ENCODE measurements around the gene C19orf73.
A peak's percentile ranks its signal among the peaks of the same experiment; 100 is the strongest.

C19orf73 gene, protein sequence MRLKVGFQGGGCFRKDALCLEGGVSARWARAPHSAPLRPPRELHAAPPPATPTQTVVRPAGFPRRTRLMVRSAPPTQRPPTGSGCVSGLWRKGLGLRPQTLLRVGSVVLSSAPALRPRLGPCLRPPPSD

GRCh38 chr19:49118565-49119410 is at the start of gene C19orf73:
Gene C19orf73 (minus strand): TSS chr19:49119143. CDS start chr19:49119022, 121 bp downstream.
- DNase-seq, result peak; percentile 98

GRCh38 chr19:49168421-49168820 is 49.5 kb upstream of the C19orf73 start:
- DNase-seq, result no peak

- no peak for DNase-seq
These were observed 49.0 kb upstream of the C19orf73 start for GRCh38 chr19:49167857-49168409.

DNA sequence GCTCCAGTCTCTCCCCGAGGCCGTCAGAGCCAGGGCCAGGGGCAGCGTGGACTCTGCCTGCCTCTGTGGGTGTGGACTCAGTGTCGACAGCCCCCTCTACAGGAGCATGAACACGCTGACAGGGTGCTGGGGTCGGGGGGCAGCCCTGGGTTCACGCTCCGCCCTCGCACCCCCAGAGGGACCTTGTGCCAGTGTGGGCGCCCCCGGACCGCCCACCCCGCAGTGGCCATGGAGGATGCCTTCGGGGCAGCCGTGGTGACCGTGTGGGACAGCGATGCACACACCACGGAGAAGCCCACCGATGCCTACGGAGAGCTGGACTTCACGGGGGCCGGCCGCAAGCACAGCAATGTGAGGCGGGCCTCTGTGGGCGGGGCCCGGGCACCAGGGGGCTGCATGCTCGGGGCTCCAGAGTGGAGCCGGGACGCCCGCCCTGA is 46.9 kb upstream of the C19orf73 start:
- no peak for DNase-seq

- no peak for DNase-seq
These were observed 46.3 kb upstream of the C19orf73 start for GRCh38 chr19:49165111-49165750.

DNA sequence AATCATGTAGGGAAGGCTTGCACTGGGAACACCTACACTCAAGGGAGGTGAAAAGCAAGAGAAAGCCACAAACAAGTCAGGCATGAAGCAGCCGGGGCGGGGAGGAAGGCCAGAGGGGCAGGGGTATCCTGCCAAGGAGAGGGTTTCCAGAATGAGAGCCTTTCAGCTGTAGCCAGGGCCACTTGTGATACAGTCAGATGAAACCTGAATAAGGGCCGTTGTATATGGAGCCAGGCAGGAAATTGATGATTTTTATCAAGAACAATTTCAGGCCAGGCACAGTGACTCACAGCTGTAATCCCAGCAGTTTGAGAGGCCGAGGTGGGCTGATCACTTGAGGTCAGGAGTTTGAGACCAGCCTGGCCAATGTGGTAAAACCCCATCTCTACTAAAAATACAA is 43.0 kb upstream of the C19orf73 start:
- no peak for DNase-seq

DNA sequence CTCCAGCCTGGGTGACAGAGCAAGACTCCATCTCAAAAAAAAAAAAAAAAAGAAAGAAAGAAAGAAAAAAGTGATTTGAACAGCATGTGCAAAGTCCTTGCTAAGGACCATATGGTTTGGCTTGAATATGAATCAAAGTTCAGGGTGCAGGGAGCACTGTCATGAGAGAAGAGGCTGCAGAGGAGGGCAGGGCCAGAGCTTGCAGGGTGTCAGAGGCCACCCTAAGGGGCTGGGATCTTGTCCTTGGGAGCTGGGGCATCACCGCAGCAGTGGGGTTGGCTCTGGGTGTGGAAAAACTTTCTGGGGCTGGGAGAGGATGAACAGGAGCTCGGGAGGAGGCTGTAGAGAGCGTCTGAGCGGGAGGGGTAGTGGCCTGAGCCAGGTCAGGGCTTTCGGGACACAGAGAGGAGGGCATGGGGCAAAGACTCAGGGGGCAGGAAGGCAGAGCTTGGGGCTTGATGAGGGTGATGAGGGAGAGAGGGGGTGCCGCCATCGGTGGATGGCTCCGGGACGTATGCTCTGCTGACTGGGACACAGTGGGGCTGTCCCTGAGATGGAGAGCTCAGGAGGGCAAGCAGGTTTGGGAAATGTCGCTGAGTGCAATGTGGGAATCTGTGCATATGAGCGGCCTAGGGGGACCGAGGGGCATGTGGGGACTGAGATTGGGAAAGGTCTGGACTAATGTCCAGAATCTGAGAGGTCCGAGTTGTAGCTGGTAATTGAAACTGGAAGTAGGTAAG is 41.7 kb upstream of the C19orf73 start:
- DNase-seq, result no peak

GRCh38 chr19:49157445-49158224 is 38.7 kb upstream of the C19orf73 start, which contains the start of gene TRPM4:
Gene TRPM4 (plus strand): TSS chr19:49157792. CDS start chr19:49157867, 75 bp downstream.
- DNase-seq, result peak; percentile 51

DNA sequence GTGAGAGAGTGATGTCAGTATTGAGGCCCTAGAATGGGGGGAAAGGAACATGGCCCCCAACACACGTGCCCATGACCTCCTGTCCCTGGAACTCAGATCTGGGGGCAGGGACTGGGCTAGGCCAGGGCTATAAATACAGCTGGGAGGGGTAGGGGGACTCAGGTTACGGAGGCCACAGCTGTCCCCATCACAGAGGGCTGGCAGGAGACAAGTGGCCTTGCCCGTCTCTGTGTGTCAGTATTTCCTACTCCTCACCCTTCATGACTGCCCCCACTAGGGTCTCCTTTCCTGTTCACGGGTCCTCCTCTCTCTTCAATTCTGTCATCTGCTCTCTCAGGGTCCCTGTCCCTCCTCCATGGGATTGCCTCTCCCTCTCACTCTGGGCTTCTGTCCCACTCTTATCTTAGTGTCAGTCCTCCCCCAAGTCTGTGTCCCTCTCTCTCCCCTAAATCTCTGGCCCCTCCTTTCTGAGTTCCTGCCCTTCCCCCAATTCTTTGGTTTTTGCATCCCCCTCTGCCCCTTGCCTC is 36.9 kb upstream of the C19orf73 start:
- DNase-seq, result no peak

- no peak for DNase-seq
These were observed 36.3 kb upstream of the C19orf73 start, which contains the start of gene HRC for GRCh38 chr19:49155005-49155819. Gene HRC (minus strand): TSS chr19:49155396. CDS start chr19:49155237, 159 bp downstream.

GRCh38 chr19:49154279-49154678 is 35.3 kb upstream of the C19orf73 start:
- no peak for DNase-seq

GRCh38 chr19:49153167-49153809 is 34.3 kb upstream of the C19orf73 start:
- DNase-seq, result no peak

DNA sequence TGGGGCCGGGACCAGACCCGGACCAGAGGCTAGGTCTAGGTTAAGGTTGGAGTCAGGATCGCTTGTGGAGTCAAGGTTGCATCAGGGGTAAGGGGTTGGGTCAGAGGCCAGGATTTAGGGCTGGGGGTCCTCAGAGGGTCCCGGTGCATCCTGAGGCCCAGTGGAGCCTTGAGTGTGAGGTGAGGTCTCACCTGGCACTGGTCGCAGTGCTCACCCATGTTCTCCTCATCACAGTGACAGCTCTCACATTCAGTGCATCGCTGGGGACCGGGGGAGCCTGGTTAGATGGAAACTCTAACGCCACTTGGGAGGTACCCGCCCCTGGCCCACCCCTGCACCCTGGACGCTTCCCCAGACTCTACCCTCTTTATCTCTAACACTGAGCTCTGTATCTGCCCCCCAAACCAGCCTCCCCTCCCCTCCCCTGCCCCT is 33.2 kb upstream of the C19orf73 start:
- DNase-seq, result no peak

DNA sequence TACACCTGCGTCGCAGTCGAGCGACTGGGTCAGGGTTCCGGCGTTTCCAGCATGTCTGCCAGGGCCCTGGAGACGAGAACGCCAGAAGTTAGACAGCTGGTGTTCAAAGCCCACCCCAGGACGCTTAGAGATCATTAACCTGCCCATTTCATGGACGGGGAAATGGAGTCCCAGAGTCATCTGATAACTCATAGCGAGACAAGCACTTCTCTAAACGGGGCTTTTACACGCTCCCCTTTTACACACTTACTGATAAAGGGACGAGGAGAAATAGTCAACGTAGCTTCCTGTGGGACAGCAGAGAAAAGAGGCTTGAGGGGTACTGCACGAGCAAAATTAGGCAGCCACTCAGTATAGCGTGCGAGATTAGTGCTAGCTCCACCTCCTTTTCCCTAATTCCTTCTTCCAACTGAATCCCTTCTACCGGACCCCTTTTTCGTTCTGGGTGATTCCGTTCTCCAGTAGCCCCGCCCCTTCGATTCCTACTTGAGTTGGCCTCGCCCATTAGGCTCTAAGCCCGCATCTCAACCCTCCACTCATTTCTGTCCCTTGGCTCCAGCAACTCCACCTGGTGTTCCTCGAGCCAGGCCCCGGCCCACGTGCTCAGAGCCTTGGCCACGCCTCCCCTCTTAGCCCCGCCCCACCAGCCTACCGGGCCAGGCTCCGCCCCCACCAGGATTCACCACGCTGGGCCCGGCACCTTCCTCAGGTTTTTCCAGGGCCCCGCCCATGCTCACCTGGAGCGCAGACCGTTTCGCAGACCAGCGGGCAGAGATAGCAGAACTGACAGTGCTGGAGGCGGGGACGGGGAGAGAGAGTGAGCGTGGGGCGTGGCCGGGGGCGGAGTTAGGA is 32.5 kb upstream of the C19orf73 start:
- DNase-seq, result peak; percentile 40

- no peak for DNase-seq
These were observed 32.0 kb upstream of the C19orf73 start for GRCh38 chr19:49150944-49151243.

GRCh38 chr19:49150106-49150943 is 31.4 kb upstream of the C19orf73 start:
- peak; percentile 70 for DNase-seq

DNA sequence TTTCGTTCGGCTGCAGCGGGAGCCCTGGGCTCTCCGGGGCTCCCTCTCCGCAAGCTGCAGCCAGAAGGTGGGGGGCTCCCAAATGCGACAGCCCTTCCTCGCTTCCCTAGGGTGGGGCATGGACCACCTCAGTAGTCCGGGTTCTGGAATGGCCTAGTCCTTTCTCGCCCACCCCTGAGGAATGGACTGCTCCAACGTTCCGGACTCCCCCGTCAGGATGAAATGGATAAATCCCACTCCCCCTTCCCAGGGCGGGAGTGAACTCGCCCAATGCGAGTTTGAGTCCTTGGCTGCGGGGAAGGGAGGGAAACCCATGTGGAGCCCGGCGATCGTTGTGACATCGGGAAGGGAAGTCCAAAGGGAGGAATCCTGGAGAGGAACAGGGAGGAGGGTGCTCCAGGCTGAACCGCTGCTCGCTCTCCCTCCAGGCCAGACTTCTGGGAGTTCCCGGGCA is 30.7 kb upstream of the C19orf73 start:
- DNase-seq, result no peak
